K562 (cell line): ENCODE results near the gene TSSK2. TPM values are rescaled to one million over a fixed set of nuclear protein-coding genes. Genes with fewer than 3 reads are reported as not detected.
A peak's percentile ranks its signal among the peaks of the same experiment; 100 is the strongest.

Experiments
- BCL6 ChIP-seq: fragments of 250-450 bp; sonication (Bioruptor Pico); IDR thresholded peaks from 2 replicates; pipeline ENCODE4 v1.4.0; 2020
- DMBX1 ChIP-seq: fragments of 250-450 bp; sonication (Bioruptor Pico); IDR thresholded peaks from 2 replicates; pipeline ENCODE4 v1.8.0; 2022; ENCODE audit warnings: inconsistent platforms, mild to moderate bottlenecking, moderate library complexity, borderline replicate concordance
- GTF2F1 ChIP-seq: IDR thresholded peaks from 2 replicates; pipeline ENCODE4 v1.6.1; 2011; ENCODE audit warnings: low read depth, low read length, improper control_type of control experiment
- KDM5B ChIP-seq: fragments of 200-600 bp; sonication (generic); IDR thresholded peaks from 2 replicates; pipeline ENCODE4 v1.6.1; 2012; ENCODE audit warnings: low read depth, mild to moderate bottlenecking, moderate library complexity, low read length, control low read depth, inconsistent platforms; ENCODE audit not compliant: insufficient replicate concordance
- RBM17 ChIP-seq: fragments of 200-400 bp; formaldehyde crosslinking; IDR thresholded peaks from 2 replicates; pipeline ENCODE4 v1.6.1; 2017; ENCODE audit warnings: low read depth, mild to moderate bottlenecking, low read length, borderline replicate concordance
- SAP30 ChIP-seq: fragments of 200-600 bp; sonication (generic); IDR thresholded peaks from 2 replicates; pipeline ENCODE4 v1.6.1; 2012; ENCODE audit warnings: borderline replicate concordance, low read depth, mild to moderate bottlenecking, moderate library complexity, low read length, control low read depth, inconsistent platforms; ENCODE audit not compliant: insufficient read depth, poor library complexity, severe bottlenecking
- SMC3 ChIP-seq: conservative IDR thresholded peaks from 2 replicates; pipeline ENCODE4 v1.6.1; 2011; ENCODE audit warnings: low read depth, low read length, improper control_type of control experiment; ENCODE audit not compliant: insufficient read depth
- TBL1XR1 ChIP-seq, 2 experiments: IDR thresholded peaks; 2 replicates each; pipeline ENCODE4 v1.6.1; 2012; ENCODE audit warnings: improper control_type of control experiment in 2 of 2, low read length in 2 of 2, mild to moderate bottlenecking in 1 of 2
- XRCC3 ChIP-seq: fragments of 450-650 bp; IDR thresholded peaks from 2 replicates; pipeline ENCODE4 v1.6.1; 2017; ENCODE audit warnings: mild to moderate bottlenecking, moderate library complexity
- ZNF668 ChIP-seq: fragments of 250-450 bp; sonication (Bioruptor Pico); IDR thresholded peaks from 2 replicates; pipeline ENCODE4 v1.8.0; 2022; ENCODE audit warnings: mild to moderate bottlenecking, inconsistent platforms
- polyA plus RNA-seq, 8 experiments: library from polyadenylated mRNA; depleted of rRNA in 4 of 8; stranded (reverse) in 5 of 8; unstranded in 3 of 8; fragments of >200 nt; fragmentation: Nextera tagmentation in 2 of 8; fragmentation: Illumina TruSeq in 1 of 8; extraction: Ambion mirVana in 2 of 8; extraction: Trizol in 1 of 8; gene quantifications; 2 replicates each; pipeline versions ENCODE4 v1.2.1 to v1.2.3, GENCODE V29; 2011 to 2014; ENCODE audit warnings: inconsistent platforms in 1 of 8, missing spikeins in 1 of 8
- total RNA-seq, 7 experiments: library from RNA; depleted of rRNA in 6 of 7; stranded (reverse); fragments of >200 nt in 6 of 7; fragmentation: Illumina TruSeq in 2 of 7; extraction: Trizol in 2 of 7; gene quantifications; 2 replicates each; pipeline versions ENCODE4 v1.2.1 to v1.2.3, GENCODE V29; 2011 to 2021; ENCODE audit warnings: low replicate concordance in 1 of 7
- TF ChIP-seq, protein P1 (sequence below): fragments of 200-600 bp; sonication (generic); IDR thresholded peaks from one replicate; pipeline ENCODE4 v1.6.1; 2012; ENCODE audit warnings: mild to moderate bottlenecking, low read depth, low read length, inconsistent platforms

Gene TSSK2
- total and polyA plus RNA-seq, 9 of the 15 experiments (the other 6 are each of a cell fraction or from before 2014, with no cell fraction given), result 0.04 TPM; not detected in 8

DNA sequence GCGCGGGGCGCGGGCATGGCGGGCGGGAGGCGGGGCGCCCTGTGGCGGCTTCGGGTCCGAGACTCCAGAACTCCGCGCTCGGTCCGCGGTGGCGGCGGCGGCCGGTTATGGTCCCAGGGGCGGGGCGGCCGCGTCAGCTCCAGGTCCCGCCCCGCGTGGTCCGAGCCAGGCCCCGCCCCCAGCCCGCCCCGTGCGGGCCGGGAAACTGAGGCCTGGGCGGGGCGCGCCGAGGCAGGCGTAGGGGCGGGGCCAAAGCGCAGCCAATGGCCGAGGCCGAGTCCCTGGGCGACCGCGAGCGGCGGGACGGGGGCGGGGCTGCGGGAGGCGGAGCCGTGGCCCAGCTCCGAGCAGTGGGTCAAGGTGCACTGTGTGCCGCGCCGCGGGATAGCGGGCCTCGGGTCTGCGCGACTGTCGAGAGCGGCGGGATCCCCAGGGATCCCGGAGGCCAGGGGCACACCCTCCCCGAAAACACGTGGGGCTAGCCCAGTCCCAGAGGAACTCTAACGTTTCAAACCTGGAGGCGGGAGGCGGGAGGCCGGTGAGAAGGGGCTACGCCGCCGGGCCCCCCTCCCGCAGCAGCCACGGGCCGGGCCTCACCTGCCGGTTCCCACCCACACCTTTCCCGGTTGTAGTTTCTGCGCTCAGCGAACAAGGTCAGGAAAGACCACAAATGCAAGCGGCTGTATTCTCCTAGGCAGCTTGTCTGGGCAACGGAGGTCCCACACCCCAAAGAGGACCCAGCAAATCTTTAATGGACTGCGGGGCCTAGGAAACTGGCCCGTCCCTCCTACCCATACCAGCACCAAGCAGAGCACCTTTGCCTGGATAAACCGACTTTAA lies 47.8 kb downstream of the TSSK2 start, which contains the start of gene SLC25A1 (continued):
- peak; percentile 97 for TF ChIP-seq SAP30
- TF ChIP-seq ZNF668 (CRISPR knock-in tag), result peak; percentile 83; the same call in 1 of the 2 replicates
- TF ChIP-seq DMBX1 (CRISPR knock-in tag), result peak; percentile 44; the same call in 1 of the 2 replicates
- TF ChIP-seq SMC3, result 0 out of 2 replicates have a peak, but pooled peaks have one; percentile 28
- TF ChIP-seq, protein P1, sequence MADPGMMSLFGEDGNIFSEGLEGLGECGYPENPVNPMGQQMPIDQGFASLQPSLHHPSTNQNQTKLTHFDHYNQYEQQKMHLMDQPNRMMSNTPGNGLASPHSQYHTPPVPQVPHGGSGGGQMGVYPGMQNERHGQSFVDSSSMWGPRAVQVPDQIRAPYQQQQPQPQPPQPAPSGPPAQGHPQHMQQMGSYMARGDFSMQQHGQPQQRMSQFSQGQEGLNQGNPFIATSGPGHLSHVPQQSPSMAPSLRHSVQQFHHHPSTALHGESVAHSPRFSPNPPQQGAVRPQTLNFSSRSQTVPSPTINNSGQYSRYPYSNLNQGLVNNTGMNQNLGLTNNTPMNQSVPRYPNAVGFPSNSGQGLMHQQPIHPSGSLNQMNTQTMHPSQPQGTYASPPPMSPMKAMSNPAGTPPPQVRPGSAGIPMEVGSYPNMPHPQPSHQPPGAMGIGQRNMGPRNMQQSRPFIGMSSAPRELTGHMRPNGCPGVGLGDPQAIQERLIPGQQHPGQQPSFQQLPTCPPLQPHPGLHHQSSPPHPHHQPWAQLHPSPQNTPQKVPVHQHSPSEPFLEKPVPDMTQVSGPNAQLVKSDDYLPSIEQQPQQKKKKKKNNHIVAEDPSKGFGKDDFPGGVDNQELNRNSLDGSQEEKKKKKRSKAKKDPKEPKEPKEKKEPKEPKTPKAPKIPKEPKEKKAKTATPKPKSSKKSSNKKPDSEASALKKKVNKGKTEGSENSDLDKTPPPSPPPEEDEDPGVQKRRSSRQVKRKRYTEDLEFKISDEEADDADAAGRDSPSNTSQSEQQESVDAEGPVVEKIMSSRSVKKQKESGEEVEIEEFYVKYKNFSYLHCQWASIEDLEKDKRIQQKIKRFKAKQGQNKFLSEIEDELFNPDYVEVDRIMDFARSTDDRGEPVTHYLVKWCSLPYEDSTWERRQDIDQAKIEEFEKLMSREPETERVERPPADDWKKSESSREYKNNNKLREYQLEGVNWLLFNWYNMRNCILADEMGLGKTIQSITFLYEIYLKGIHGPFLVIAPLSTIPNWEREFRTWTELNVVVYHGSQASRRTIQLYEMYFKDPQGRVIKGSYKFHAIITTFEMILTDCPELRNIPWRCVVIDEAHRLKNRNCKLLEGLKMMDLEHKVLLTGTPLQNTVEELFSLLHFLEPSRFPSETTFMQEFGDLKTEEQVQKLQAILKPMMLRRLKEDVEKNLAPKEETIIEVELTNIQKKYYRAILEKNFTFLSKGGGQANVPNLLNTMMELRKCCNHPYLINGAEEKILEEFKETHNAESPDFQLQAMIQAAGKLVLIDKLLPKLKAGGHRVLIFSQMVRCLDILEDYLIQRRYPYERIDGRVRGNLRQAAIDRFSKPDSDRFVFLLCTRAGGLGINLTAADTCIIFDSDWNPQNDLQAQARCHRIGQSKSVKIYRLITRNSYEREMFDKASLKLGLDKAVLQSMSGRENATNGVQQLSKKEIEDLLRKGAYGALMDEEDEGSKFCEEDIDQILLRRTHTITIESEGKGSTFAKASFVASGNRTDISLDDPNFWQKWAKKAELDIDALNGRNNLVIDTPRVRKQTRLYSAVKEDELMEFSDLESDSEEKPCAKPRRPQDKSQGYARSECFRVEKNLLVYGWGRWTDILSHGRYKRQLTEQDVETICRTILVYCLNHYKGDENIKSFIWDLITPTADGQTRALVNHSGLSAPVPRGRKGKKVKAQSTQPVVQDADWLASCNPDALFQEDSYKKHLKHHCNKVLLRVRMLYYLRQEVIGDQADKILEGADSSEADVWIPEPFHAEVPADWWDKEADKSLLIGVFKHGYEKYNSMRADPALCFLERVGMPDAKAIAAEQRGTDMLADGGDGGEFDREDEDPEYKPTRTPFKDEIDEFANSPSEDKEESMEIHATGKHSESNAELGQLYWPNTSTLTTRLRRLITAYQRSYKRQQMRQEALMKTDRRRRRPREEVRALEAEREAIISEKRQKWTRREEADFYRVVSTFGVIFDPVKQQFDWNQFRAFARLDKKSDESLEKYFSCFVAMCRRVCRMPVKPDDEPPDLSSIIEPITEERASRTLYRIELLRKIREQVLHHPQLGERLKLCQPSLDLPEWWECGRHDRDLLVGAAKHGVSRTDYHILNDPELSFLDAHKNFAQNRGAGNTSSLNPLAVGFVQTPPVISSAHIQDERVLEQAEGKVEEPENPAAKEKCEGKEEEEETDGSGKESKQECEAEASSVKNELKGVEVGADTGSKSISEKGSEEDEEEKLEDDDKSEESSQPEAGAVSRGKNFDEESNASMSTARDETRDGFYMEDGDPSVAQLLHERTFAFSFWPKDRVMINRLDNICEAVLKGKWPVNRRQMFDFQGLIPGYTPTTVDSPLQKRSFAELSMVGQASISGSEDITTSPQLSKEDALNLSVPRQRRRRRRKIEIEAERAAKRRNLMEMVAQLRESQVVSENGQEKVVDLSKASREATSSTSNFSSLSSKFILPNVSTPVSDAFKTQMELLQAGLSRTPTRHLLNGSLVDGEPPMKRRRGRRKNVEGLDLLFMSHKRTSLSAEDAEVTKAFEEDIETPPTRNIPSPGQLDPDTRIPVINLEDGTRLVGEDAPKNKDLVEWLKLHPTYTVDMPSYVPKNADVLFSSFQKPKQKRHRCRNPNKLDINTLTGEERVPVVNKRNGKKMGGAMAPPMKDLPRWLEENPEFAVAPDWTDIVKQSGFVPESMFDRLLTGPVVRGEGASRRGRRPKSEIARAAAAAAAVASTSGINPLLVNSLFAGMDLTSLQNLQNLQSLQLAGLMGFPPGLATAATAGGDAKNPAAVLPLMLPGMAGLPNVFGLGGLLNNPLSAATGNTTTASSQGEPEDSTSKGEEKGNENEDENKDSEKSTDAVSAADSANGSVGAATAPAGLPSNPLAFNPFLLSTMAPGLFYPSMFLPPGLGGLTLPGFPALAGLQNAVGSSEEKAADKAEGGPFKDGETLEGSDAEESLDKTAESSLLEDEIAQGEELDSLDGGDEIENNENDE, result no peak
- no peak for TF ChIP-seq XRCC3
- TF ChIP-seq KDM5B, result peak; percentile 92
- no peak for TF ChIP-seq RBM17
- 0 out of 2 replicates have a peak, but pooled peaks have one; percentile 16 for TF ChIP-seq GTF2F1
- TF ChIP-seq TBL1XR1 (IDR thresholded peaks at IDR 0.05; ENCODE audit: low read length in 2 of 2), result no peak
- no peak for TF ChIP-seq BCL6 (CRISPR knock-in tag)
